Measurements from ENCODE around the gene KIF21B. TPM values are rescaled to one million over a fixed set of nuclear protein-coding genes. Genes with fewer than 3 reads are reported as not detected.
A peak's percentile ranks its signal among the peaks of the same experiment; 100 is the strongest.
"Not testable (repeated sequence)": the region's sequence is repeated elsewhere in the genome, so short reads cannot be mapped to it uniquely, and the experiment has no call there.

Gene KIF21B
- total and polyA plus RNA-seq, 2 experiments from 2014 or later, result 0.29 to 3.5 TPM

DNA sequence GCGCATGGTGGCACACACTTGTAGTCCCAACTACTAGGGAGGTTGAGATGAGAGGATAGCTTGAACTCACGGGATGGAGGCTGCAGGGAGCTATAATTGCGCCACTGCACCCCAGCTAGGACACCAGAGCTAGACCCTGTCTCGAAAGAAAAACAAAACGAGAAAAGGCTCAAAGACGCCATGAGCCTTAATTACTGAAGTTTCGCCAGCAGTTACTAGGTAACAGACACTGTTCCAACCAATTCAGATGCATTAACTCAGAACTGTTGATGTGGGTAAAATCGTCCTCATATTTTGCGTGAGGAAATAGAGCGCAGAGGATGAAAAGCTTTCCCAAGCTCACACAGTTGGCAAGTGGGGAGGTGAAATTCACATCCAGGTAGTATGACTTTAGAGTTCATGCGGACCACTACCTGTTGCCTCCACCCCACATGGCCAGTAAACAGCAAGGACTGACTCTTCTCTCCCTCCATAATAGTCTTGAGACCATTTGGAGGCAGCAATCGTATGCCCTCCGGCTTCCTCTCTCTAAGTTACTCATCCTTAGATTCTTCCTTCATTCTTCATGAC is 88.8 kb downstream of the KIF21B start:
- DNase-seq (ENCODE audit: low read depth in 1 of 2, low spot score in 1 of 2), result no peak
- Histone ChIP-seq H3K9me3 (ENCODE audit: low read depth) (no peaks in the 10 kb centered on the region), H3K4me1 (ENCODE audit: low read depth) (peaks cover 6% of the 10 kb centered on the region), H3K36me3 (no peaks in the 10 kb centered on the region), H3K27ac (no peak overlapping the region), H3K4me3 (no peak overlapping the region), H3K27me3 (no peaks in the 10 kb centered on the region)
- TF ChIP-seq, protein P1, sequence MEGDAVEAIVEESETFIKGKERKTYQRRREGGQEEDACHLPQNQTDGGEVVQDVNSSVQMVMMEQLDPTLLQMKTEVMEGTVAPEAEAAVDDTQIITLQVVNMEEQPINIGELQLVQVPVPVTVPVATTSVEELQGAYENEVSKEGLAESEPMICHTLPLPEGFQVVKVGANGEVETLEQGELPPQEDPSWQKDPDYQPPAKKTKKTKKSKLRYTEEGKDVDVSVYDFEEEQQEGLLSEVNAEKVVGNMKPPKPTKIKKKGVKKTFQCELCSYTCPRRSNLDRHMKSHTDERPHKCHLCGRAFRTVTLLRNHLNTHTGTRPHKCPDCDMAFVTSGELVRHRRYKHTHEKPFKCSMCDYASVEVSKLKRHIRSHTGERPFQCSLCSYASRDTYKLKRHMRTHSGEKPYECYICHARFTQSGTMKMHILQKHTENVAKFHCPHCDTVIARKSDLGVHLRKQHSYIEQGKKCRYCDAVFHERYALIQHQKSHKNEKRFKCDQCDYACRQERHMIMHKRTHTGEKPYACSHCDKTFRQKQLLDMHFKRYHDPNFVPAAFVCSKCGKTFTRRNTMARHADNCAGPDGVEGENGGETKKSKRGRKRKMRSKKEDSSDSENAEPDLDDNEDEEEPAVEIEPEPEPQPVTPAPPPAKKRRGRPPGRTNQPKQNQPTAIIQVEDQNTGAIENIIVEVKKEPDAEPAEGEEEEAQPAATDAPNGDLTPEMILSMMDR (IDR thresholded peaks at IDR 0.05; ENCODE audit: low read depth, low read length), result no peak

DNA sequence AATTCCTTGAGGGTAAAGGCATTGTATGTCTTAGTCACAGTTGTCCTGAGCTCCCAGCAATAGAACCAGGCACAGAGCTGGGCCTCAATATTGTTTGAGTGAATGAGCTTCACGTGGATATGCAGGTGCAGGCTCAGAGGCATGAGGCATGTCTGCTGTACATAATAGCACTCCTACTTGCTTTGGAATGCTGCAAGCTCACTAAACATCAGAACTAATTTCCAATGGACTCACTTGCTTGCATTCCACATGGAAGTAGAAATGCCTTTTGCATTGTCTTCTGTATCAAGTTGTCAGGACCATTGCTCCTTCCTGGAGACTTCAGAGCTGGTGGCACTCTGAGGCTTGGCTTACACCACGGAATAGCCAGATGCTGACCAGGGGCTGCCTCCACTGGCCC is 91.7 kb downstream of the KIF21B start:
- H3K36me3 ChIP-seq, result no peaks in the 10 kb centered on the region
- no peaks in the 10 kb centered on the region for H3K9me3 ChIP-seq (ENCODE audit: low read depth)
- TF ChIP-seq, protein P1 (IDR thresholded peaks at IDR 0.05; ENCODE audit: low read depth, low read length), result no peak
- DNase-seq (ENCODE audit: low read depth in 1 of 2, low spot score in 1 of 2), result no peak
- no peaks in the 10 kb centered on the region for H3K27me3 ChIP-seq
- H3K4me1 ChIP-seq (ENCODE audit: low read depth), result peaks cover 6% of the 10 kb centered on the region
- H3K27ac ChIP-seq, result no peak overlapping the region
- H3K4me3 ChIP-seq, result no peak overlapping the region

DNA sequence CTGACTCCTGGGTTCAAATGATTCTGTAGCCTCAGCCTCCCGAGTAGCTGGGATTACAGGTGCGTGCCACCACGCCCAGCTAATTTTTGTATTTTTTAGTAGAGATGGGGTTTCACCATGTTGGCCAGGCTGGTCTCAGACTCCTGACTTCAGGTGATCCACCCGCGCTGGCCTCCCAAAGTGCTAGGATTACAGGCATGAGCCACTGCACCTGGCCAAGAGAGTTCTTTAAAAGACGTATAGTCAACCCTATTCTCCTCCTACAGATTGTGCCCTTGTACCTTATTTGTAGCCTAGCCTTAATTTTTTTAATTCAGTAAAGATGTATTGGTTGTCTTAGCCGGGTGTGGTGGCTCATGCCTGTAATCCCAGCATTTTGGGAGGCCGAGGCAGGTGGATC is 93.2 kb downstream of the KIF21B start:
- not testable (repeated sequence) for H3K36me3 ChIP-seq; H3K4me1 ChIP-seq (ENCODE audit: low read depth); H3K27ac ChIP-seq; H3K27me3 ChIP-seq; H3K9me3 ChIP-seq (ENCODE audit: low read depth); DNase-seq (ENCODE audit: low read depth in 1 of 2, low spot score in 1 of 2); H3K4me3 ChIP-seq

DNA sequence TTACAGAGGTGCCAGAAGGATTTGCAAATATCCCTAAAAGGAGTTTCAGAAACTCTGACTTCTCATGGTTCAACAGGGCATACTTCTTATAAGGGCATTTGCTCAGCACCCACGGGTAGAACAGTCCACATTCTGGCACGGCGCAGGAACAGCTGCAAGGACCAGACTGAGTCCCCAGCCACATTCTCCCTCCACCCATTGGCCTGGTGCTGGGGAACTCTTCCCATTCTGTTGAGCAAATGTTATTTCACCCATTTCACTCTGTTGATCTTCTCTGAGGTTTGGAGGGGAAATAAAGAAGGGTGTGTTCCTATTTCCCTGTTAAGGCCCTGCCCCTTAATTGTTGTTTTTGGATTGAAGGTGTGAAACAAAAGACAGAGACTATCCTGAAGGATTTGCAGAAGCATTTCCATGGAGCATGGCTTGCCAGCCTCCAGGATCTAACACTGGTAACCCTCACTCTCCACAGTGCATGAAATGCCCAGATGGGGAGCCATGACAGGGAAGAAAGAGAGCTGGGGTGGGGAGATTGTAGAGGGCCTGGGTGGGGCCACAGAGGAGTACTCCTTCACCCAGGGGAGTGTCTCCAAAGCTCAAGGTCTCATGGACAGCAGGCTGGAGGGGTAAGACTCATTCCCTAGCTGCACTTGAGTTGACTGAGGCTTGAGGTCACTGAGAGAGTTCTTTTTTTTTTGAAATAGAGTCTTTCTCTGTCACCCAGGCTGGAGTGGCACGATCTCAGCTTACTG is 93.8 kb downstream of the KIF21B start:
- Histone ChIP-seq H3K4me1 (ENCODE audit: low read depth) (peaks cover 6% of the 10 kb centered on the region), H3K36me3 (no peaks in the 10 kb centered on the region), H3K27me3 (no peaks in the 10 kb centered on the region), H3K9me3 (ENCODE audit: low read depth) (no peaks in the 10 kb centered on the region), H3K4me3 (no peak overlapping the region), H3K27ac (no peak overlapping the region)
- DNase-seq (ENCODE audit: low read depth in 1 of 2, low spot score in 1 of 2), result no peak
- TF ChIP-seq, protein P1 (IDR thresholded peaks at IDR 0.05; ENCODE audit: low read depth, low read length), result no peak

DNA sequence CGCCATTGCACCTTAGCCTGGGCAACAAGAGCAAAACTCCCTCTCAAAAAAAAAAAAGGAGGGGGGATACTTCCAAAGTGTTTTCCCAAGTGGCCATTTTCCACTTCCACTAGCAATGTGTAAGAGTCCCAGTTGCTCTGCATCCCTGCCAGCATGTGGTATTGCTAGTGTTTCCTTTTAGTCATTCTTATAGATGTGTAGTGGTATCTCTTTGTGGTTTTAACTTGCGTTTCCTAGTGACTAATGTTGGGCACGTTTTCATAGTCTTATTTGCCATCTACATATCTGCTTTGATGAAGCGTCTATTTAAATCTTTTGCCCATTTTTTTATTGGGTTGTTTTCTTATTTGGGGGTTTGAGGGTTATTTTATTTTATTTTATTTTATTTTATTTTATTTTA is 97.7 kb downstream of the KIF21B start:
- DNase-seq (ENCODE audit: low read depth in 1 of 2, low spot score in 1 of 2), result peak in 1 of 2 donors; percentile 65
- Histone ChIP-seq H3K9me3 (ENCODE audit: low read depth) (no peaks in the 10 kb centered on the region), H3K27ac (no peak overlapping the region), H3K4me3 (no peak overlapping the region), H3K27me3 (no peaks in the 10 kb centered on the region), H3K36me3 (no peaks in the 10 kb centered on the region), H3K4me1 (ENCODE audit: low read depth) (no peaks in the 10 kb centered on the region)
- TF ChIP-seq, protein P1 (IDR thresholded peaks at IDR 0.05; ENCODE audit: low read depth, low read length), result no peak

DNA sequence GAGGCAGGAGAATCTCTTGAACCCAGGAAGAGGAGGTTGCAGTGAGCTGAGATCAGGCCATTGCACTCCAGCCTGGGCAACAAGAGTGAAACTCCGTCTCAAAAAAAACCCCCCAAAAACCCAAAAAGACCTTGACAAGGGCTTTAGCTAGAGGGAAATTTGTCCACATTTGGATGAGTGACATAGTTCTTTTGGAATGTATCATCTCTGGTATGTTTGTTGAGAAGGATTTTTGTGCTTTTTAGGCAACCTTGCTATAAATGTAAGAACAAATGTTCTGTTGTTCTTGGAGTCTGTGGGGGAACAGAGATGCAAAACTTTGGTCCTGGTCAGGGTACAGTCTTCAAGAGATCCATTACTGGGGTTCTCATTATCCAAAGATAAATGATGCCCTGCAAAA is 99.9 kb downstream of the KIF21B start:
- Histone ChIP-seq H3K4me3 (no peak overlapping the region), H3K4me1 (ENCODE audit: low read depth) (peaks cover under 1% of the 10 kb centered on the region), H3K36me3 (no peaks in the 10 kb centered on the region), H3K27ac (no peak overlapping the region), H3K9me3 (ENCODE audit: low read depth) (no peaks in the 10 kb centered on the region), H3K27me3 (no peaks in the 10 kb centered on the region)
- no peak for DNase-seq (ENCODE audit: low read depth in 1 of 2, low spot score in 1 of 2)
- TF ChIP-seq, protein P1 (IDR thresholded peaks at IDR 0.05; ENCODE audit: low read depth, low read length), result no peak

Measured in cardiac muscle cell (in vitro differentiated cells and primary cell).